NCI-H2081 treated with DMSO at 0.1 percent for 48 hours (cell line): ENCODE data around the gene DNAJC4.
"Not testable (repeated sequence)": the region's sequence is repeated elsewhere in the genome, so short reads cannot be mapped to it uniquely, and the experiment has no call there.

ENCODE experiments used
- DNase-seq: peaks from one replicate; lab custom pipeline; 2025; lab: John Stamatoyannopoulos, UW

The DNAJC4 gene

DNA sequence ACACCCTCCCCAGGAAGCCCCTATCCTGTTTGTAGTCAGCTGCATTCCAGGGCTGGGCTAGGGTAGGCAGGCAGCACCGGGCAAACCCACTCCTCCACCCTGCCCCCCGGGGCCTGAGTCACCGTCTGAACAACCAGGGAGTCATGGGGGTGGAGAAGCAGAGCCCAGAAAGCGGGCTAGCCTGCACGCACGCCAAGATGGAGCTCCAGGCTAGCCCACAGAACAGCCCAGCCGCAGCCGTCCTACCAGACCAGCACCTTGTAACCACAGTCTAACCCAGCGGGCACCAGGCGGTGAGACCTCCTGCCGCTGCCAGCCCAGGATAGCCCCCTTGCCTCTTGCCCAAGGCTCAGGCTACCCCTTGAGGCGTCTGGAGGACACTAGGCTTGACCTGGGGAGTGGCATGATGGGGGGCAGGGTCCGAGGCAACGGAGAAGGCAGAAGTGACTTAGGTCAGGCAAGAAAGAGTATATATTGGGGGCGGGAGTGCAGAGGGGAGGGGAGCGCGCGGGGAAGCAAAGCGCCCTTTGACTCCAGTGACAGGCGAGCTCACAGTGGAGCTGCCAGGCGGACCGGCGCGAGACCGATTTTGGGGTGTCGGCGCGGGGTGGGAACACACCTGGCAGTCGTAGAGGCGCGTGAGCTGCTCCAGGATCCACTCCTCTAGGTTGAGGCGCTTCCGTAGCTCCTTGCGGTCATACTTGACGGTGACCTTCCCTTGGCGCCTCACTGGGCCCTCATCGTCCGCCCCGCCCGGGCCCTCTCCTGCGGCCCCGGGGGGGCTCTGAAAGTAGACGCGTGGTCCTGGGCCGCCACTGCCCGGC is 15.7 kb downstream of the DNAJC4 start:
- no peak for DNase-seq

DNA sequence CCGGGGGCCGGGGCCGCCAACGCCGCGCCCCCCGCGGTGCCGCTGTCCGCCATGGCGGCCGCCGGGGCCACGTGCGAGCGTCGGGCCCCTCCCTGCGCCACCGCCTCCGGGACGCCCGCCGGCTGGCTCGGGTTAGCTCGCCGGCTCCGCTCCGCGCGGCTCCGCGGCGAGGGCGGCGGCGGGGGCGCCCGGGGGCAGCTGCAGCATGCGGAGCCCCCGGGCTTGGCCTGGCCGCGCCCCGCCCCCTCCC is 16.2 kb downstream of the DNAJC4 start:
- DNase-seq: not testable (repeated sequence)

DNA sequence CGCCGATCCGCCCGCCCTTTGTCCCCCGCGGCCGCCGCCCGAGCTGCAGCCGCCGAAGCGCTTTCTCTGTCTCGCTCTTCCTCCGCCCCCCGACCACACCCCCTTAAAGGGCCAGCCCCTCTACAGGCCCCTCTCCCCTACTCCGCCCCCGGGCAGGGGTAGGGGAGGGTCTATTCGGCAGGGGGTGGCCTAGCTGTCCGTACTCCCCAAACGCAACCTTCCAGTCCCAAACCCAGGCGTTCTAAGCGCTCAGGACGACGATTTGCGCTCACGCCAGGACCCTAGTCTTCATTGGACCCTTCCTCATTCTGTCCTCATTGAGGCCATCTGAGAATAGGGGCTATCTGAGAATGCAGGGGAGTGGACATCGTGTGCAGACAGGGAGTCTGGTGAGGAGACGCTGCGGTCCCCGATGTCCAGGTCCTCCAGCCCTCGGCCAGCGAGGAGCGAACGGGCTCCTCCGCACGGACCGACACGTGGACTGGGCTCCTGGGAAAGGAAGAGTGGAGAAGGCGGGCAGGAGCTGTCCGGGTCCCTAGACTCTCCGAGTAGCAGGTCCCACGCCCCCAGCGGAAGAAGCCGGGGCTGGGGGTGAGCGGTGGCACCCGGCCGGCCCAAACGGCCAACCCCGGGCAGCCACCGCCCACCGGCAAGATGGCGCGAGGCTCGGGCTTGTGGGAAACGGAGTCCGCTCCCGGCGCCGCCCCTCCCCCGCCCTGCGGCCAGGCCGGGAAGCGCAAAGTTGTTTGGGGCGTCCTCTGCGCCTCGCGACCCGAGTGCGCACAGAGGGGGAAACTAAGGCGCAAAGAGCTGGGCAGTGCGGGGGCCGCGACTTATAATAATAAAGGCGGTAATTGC is 16.8 kb downstream of the DNAJC4 start, which contains the start of gene PPP1R14B:
Gene PPP1R14B (minus strand): TSS at position 73 of the 858 bp plus-strand sequence. CDS start 270 bp downstream, outside the sequence.
- DNase-seq: no peak

- no peak for DNase-seq
These were observed 17.6 kb downstream of the DNAJC4 start for GRCh38 chr11:64247729-64248531.

DNA sequence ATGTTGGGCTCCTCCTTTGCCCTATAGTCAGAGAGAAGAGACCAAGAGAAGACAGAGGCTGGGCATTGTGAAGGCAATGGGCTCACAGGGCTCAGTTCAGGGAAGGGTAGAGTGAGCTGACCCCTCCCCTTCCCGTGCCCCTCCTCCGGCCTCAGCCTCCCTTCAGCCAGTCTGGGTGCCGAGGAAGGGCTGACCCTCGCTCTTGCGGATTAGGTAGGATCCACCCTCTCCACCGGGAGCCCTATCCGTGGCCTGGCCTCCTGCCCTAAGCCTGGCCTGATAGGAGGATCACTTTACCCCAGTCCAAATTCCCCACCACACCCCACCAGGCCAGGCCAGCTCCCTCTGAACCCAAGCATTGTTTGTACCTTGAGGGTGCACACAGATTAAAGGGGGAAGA is 18.2 kb downstream of the DNAJC4 start:
- DNase-seq: no peak

GRCh38 chr11:64249038-64249437 is 18.7 kb downstream of the DNAJC4 start:
- no peak for DNase-seq

- no peak for DNase-seq
These were observed 19.4 kb downstream of the DNAJC4 start for GRCh38 chr11:64249563-64250414.

DNA sequence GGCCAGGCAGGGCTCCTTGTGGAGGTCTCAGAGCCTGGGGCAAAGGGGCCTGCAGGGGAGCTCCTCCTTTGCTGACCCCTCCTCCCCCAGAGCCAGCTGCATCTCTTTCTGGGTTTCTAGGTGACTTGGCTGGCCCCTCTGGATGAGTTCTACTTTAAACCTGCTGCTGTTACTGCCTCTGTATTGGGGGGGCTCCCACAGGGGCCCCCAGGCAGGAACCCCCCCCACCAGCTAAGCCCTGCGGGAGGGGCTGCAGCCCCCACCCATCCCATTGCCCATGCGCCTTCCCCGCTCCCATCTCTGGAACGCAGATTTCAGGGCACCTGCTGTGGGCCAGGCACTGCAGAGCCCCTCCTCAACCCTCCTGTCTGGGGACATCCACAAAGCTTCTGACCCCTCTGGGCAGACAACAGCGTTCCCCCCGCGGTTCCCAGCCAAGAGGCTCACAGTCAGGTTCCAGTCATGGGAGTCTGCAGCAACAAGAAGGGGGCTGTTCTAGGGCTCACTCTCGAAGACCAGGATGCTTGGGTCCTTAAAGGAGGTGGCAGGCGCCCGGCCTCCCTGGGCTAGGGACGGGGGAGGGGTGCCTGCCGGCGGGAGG is 20.2 kb downstream of the DNAJC4 start:
- DNase-seq: no peak

GRCh38 chr11:64251016-64251752 is 20.8 kb downstream of the DNAJC4 start, which contains the start of gene PLCB3:
Gene PLCB3, plus strand, starts transcription at chr11:64251530. Its CDS starts 120 bp downstream, at chr11:64251650.
- DNase-seq: no peak

GRCh38 chr11:64251753-64252002 is 21.3 kb downstream of the DNAJC4 start:
- no peak for DNase-seq

DNA sequence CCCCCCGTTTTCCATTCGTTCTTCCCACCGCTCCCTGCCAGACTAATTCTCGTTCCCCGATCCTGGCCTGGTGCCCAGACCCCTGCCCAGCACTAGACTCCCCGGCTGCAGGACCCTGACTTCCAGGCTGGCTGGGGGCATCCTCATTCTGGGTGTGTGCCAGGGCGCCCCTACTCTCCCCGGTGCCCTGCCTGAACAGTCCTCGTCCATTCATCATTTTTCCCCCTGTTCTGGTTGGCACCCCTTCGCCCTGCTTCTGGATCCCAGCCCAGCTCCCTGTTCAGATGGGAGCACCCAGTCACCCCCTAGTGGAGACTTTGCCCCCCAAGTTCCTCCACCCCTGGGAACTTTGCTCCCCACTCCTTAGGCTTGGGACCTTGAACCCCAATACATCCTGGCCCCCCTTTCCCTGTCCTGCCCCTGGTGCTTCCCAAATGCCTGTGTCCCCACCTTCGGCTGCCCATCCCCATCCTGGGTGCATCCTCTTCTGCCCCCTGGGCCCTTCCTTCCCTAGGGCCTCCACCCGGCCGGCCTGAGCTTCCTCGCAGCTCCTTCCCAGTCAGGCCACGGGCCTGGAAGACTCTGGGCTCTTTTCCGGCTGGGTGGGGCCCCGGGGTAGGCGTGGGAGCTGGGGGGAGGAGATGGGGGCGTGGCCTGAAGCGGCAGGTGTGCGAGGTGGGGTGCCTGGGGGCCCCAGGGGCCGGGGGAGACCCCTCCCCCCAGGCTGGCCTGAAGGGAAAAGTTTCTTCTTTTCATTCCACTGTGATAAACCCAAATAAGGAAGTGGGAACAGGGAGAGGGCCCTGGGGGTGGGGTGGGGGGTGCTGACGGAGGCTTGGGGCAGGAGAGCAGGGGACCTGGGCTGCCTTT is 21.9 kb downstream of the DNAJC4 start:
- DNase-seq: no peak

GRCh38 chr11:64253043-64253442 is 22.7 kb downstream of the DNAJC4 start:
- DNase-seq: no peak

DNA sequence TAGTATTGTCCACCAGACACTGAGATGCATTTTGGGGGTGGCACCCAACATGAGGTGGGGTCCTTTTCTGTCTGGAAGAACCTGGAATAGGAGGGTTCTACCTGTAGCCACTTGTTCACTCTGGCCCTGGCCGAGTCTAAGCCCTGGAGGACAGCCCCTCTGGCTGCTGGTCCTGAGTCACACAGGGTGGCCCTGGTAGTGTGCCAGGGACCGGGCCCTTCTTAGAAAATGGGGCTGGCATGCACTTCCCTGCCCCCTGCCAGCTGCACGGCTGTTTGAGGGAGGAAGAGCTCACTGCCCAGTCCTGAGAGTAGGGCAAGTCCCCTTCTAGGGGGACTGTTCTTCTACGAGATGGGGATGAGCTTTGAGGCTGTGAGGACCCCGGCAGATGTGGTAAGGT is 23.1 kb downstream of the DNAJC4 start:
- no peak for DNase-seq

DNA sequence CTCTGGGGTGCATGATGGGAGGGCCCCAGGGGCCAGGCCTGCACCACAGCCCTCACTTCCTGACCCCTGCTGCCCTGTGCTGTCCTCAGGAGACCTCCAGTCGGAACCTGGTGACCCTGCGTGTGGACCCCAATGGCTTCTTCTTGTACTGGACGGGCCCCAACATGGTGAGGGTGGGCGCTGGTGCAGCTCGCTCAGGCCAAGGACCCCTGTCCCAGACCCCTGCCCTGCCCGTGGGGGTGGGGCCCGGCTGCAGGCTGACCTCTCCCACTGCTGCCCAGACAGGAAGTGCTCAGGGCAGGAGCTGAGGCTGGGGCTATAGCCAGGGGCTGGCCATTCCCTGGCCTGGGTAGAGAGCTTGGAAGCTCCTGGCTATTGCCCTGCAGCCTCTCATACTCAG is 24.0 kb downstream of the DNAJC4 start:
- DNase-seq: no peak

GRCh38 chr11:64255135-64256128 is 25.1 kb downstream of the DNAJC4 start:
- DNase-seq: no peak

DNA sequence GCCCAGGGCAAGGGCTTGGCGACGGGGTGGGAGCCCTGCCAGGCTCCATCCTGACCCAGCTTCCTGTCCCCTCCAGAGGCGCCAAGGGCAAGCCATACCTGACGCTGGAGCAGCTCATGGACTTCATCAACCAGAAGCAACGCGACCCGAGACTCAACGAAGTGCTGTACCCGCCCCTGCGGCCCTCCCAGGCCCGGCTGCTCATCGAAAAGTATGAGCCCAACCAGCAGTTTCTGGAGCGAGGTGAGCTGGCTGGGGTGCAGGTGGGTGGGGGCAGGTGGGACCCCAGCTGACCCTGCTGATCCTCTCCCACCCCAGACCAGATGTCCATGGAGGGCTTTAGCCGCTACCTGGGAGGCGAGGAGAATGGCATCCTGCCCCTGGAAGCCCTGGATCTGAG is 26.0 kb downstream of the DNAJC4 start:
- DNase-seq: no peak

- DNase-seq: no peak
These were observed 28.0 kb downstream of the DNAJC4 start for GRCh38 chr11:64258356-64258755.

DNA sequence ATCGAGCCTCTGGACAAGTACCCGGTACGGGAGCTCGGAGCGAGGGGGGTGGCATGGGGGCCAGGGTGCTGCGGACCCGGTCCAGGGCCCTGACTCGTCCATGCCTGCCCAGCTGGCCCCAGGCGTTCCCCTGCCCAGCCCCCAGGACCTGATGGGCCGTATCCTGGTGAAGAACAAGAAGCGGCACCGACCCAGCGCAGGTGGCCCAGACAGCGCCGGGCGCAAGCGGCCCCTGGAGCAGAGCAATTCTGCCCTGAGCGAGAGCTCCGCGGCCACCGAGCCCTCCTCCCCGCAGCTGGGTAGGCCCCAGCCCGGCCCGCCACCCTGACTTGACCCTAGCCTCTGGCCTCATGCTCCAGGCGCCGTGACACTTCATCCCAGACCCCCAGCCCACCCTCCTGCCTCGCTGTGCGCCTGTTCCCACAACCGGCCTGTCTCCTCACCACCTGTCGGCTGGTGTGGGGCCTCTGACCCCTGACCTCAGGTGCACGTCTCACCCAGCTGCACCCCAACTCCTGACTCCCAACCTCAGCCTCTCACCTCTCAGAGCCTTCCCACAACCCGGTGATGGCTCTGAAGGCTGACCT is 28.7 kb downstream of the DNAJC4 start:
- no peak for DNase-seq
